Stimulated activated CD8-positive, alpha-beta memory T cell treated with anti-CD3 and anti-CD28 coated beads, Interleukin-15, amount 100 ng/mL, for 24 hours (primary cell): ENCODE data around the gene CDKN2AIP.
A peak's percentile ranks its signal among the peaks of the same experiment; 100 is the strongest.

Source experiments
- DNase-seq: peaks from one replicate; pipeline ENCODE4 v3.0.0-alpha.2; 2020; ENCODE audit warnings: low read depth

CDKN2AIP gene

GRCh38 chr4:183444214-183445096, at the start of gene CDKN2AIP:
Gene CDKN2AIP (plus strand): TSS chr4:183444636. CDS start chr4:183444798, 162 bp downstream.
- DNase-seq, result peak; percentile 91

GRCh38 chr4:183395395-183395794, 49.0 kb upstream of the CDKN2AIP start:
- no peak for DNase-seq

- DNase-seq, result no peak
Measured at GRCh38 chr4:183396227-183396637, 48.2 kb upstream of the CDKN2AIP start.

- no peak for DNase-seq
Measured at GRCh38 chr4:183397741-183398297, 46.6 kb upstream of the CDKN2AIP start.

GRCh38 chr4:183398298-183399125, 45.9 kb upstream of the CDKN2AIP start:
- DNase-seq, result peak; percentile 23

- no peak for DNase-seq
Measured at GRCh38 chr4:183399126-183399522, 45.3 kb upstream of the CDKN2AIP start.

- DNase-seq, result no peak
Measured at GRCh38 chr4:183399616-183400015, 44.8 kb upstream of the CDKN2AIP start.

GRCh38 chr4:183400035-183400434, 44.4 kb upstream of the CDKN2AIP start:
- DNase-seq, result no peak

GRCh38 chr4:183401473-183401872, 43.0 kb upstream of the CDKN2AIP start:
- no peak for DNase-seq

GRCh38 chr4:183402771-183403170, 41.7 kb upstream of the CDKN2AIP start:
- no peak for DNase-seq

GRCh38 chr4:183403486-183403885, 41.0 kb upstream of the CDKN2AIP start:
- no peak for DNase-seq

GRCh38 chr4:183403961-183404360, 40.5 kb upstream of the CDKN2AIP start:
- no peak for DNase-seq

GRCh38 chr4:183405303-183405702, 39.1 kb upstream of the CDKN2AIP start:
- no peak for DNase-seq

GRCh38 chr4:183407128-183407585, 37.3 kb upstream of the CDKN2AIP start:
- peak; percentile 95 for DNase-seq

GRCh38 chr4:183407635-183408464, 36.6 kb upstream of the CDKN2AIP start:
- no peak for DNase-seq

- no peak for DNase-seq
Measured at GRCh38 chr4:183408796-183409195, 35.6 kb upstream of the CDKN2AIP start.

GRCh38 chr4:183409483-183409882, 35.0 kb upstream of the CDKN2AIP start:
- no peak for DNase-seq

- DNase-seq, result no peak
Measured at GRCh38 chr4:183409934-183410333, 34.5 kb upstream of the CDKN2AIP start.

GRCh38 chr4:183411291-183411861, 33.1 kb upstream of the CDKN2AIP start:
- no peak for DNase-seq

GRCh38 chr4:183412821-183413220, 31.6 kb upstream of the CDKN2AIP start:
- no peak for DNase-seq
